A204.1 (cell line): Measurements from ENCODE around the gene FOXF1.

Experiments used
- FAIRE-seq: peaks from 2 replicates; lab custom pipeline; 2012; peaks lifted over from hg19 to GRCh38; lab: Jason Lieb, UNC

FOXF1 gene

GRCh38 chr16:86505185-86505898 is 5.0 kb upstream of the FOXF1 start:
- FAIRE-seq = no peak

GRCh38 chr16:86505899-86506864 is 4.1 kb upstream of the FOXF1 start:
- FAIRE-seq = no peak

GRCh38 chr16:86507173-86508027 is 2.9 kb upstream of the FOXF1 start:
- no peak for FAIRE-seq

- no peak for FAIRE-seq
Observed at GRCh38 chr16:86508028-86508946, 2.0 kb upstream of the FOXF1 start.

- FAIRE-seq = no peak
Observed at GRCh38 chr16:86508947-86509758, 1.2 kb upstream of the FOXF1 start.

GRCh38 chr16:86509759-86510464 is 415 bp upstream of the FOXF1 start:
- FAIRE-seq = no peak

GRCh38 chr16:86511317-86512161 is 1.2 kb downstream of the FOXF1 start:
- FAIRE-seq = no peak

GRCh38 chr16:86512301-86512859 is 2.1 kb downstream of the FOXF1 start:
- no peak for FAIRE-seq

- no peak for FAIRE-seq
Observed at GRCh38 chr16:86512860-86513470, 2.6 kb downstream of the FOXF1 start.

- no peak for FAIRE-seq
Observed at GRCh38 chr16:86513471-86514277, 3.3 kb downstream of the FOXF1 start.

- no peak for FAIRE-seq
Observed at GRCh38 chr16:86514481-86515376, 4.4 kb downstream of the FOXF1 start.

GRCh38 chr16:86515413-86515776 is 5.1 kb downstream of the FOXF1 start:
- FAIRE-seq = no peak

GRCh38 chr16:86515777-86516622 is 5.7 kb downstream of the FOXF1 start:
- FAIRE-seq = no peak

- no peak for FAIRE-seq
Observed at GRCh38 chr16:86516623-86517003, 6.3 kb downstream of the FOXF1 start.

GRCh38 chr16:86517033-86517432 is 6.7 kb downstream of the FOXF1 start:
- no peak for FAIRE-seq
